Measurements from ENCODE around the gene FICD. TPM values are rescaled to one million over a fixed set of nuclear protein-coding genes. Genes with fewer than 3 reads are reported as not detected.

FICD gene
- total RNA-seq, 1 donor from 2014 or later: 4.8 TPM

GRCh38 chr12:108516511-108517275 lies 1.6 kb downstream of the FICD start:
- peak overlapping the region; percentile 75 for H3K27ac Mint-ChIP-seq (ENCODE audit: unreplicated experiment)
- no peak for TF ChIP-seq CTCF (IDR thresholded peaks at IDR 0.05; ENCODE audit: partially characterized antibody, unreplicated experiment)
- no peak for DNase-seq
- H3K36me3 Mint-ChIP-seq (ENCODE audit: unreplicated experiment): no peaks in the 10 kb centered on the region
- H3K4me3 Mint-ChIP-seq (ENCODE audit: unreplicated experiment): peak overlapping the region; percentile 93
- H3K9me3 Mint-ChIP-seq (ENCODE audit: unreplicated experiment): peaks cover 3% of the 10 kb centered on the region
- no peaks in the 10 kb centered on the region for H3K4me1 Mint-ChIP-seq (ENCODE audit: low read depth, unreplicated experiment)
- H3K27me3 Mint-ChIP-seq (ENCODE audit: unreplicated experiment): peaks cover 3% of the 10 kb centered on the region

GRCh38 chr12:108517288-108518100 lies 2.4 kb downstream of the FICD start:
- peaks cover 3% of the 10 kb centered on the region for H3K27me3 Mint-ChIP-seq (ENCODE audit: unreplicated experiment)
- no peaks in the 10 kb centered on the region for H3K4me1 Mint-ChIP-seq (ENCODE audit: low read depth, unreplicated experiment)
- no peak for DNase-seq
- H3K27ac Mint-ChIP-seq (ENCODE audit: unreplicated experiment): peak overlapping the region; percentile 6
- no peaks in the 10 kb centered on the region for H3K36me3 Mint-ChIP-seq (ENCODE audit: unreplicated experiment)
- no peak for TF ChIP-seq CTCF (IDR thresholded peaks at IDR 0.05; ENCODE audit: partially characterized antibody, unreplicated experiment)
- H3K4me3 Mint-ChIP-seq (ENCODE audit: unreplicated experiment): peak overlapping the region; percentile 9
- peaks cover 3% of the 10 kb centered on the region for H3K9me3 Mint-ChIP-seq (ENCODE audit: unreplicated experiment)

- Mint-ChIP-seq H3K27ac (ENCODE audit: unreplicated experiment) (no peak overlapping the region), H3K36me3 (ENCODE audit: unreplicated experiment) (no peaks in the 10 kb centered on the region), H3K27me3 (ENCODE audit: unreplicated experiment) (peaks cover 3% of the 10 kb centered on the region), H3K9me3 (ENCODE audit: unreplicated experiment) (peaks cover 3% of the 10 kb centered on the region), H3K4me1 (ENCODE audit: low read depth, unreplicated experiment) (no peaks in the 10 kb centered on the region), H3K4me3 (ENCODE audit: unreplicated experiment) (no peak overlapping the region)
- no peak for DNase-seq
- no peak for TF ChIP-seq CTCF (IDR thresholded peaks at IDR 0.05; ENCODE audit: partially characterized antibody, unreplicated experiment)
Observed at GRCh38 chr12:108518101-108518715, 3.1 kb downstream of the FICD start.

- DNase-seq: no peak
- TF ChIP-seq CTCF (IDR thresholded peaks at IDR 0.05; ENCODE audit: partially characterized antibody, unreplicated experiment): no peak
- Mint-ChIP-seq H3K27me3 (ENCODE audit: unreplicated experiment) (peaks cover 3% of the 10 kb centered on the region), H3K4me3 (ENCODE audit: unreplicated experiment) (no peak overlapping the region), H3K4me1 (ENCODE audit: low read depth, unreplicated experiment) (no peaks in the 10 kb centered on the region), H3K27ac (ENCODE audit: unreplicated experiment) (no peak overlapping the region), H3K9me3 (ENCODE audit: unreplicated experiment) (peaks cover 3% of the 10 kb centered on the region), H3K36me3 (ENCODE audit: unreplicated experiment) (no peaks in the 10 kb centered on the region)
Observed at GRCh38 chr12:108518716-108519496, 3.8 kb downstream of the FICD start.

Measured in glutamatergic neuron (in vitro differentiated cells).